Ishikawa (cell line): ENCODE results near the gene HSPBP1.

Experiments
- CEBPB ChIP-seq: IDR thresholded peaks from 2 replicates; pipeline ENCODE4 v1.6.1; 2012
- EP300 ChIP-seq: IDR thresholded peaks from 2 replicates; pipeline ENCODE4 v1.6.1; 2012; ENCODE audit warnings: borderline replicate concordance
- TAF1 ChIP-seq: IDR thresholded peaks from 2 replicates; pipeline ENCODE4 v1.6.1; 2012; ENCODE audit warnings: low read depth, mild to moderate bottlenecking
- TF ChIP-seq, protein P1 (sequence below): IDR thresholded peaks from 2 replicates; pipeline ENCODE4 v1.6.1; 2012; ENCODE audit warnings: low read depth, mild to moderate bottlenecking
- TF ChIP-seq, protein P2 (sequence below): IDR thresholded peaks from 2 replicates; pipeline ENCODE4 v1.6.1; 2012

DNA sequence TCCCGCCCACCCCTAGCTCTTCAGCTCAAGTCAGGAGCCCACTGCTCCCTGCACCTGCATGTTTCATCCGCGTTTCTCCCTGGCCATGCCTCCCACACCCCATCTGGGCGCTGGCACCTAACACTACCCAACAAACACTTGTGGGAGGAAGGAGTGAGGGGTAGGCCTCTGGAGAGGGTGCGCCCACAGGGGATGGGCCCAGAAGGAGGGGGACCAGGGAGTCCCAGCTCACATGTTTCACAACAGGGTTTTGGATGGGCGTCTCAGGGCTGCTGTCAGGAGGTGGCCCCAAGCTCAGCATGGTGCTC is 39.2 kb downstream of the HSPBP1 start:
- TF ChIP-seq, protein P1, sequence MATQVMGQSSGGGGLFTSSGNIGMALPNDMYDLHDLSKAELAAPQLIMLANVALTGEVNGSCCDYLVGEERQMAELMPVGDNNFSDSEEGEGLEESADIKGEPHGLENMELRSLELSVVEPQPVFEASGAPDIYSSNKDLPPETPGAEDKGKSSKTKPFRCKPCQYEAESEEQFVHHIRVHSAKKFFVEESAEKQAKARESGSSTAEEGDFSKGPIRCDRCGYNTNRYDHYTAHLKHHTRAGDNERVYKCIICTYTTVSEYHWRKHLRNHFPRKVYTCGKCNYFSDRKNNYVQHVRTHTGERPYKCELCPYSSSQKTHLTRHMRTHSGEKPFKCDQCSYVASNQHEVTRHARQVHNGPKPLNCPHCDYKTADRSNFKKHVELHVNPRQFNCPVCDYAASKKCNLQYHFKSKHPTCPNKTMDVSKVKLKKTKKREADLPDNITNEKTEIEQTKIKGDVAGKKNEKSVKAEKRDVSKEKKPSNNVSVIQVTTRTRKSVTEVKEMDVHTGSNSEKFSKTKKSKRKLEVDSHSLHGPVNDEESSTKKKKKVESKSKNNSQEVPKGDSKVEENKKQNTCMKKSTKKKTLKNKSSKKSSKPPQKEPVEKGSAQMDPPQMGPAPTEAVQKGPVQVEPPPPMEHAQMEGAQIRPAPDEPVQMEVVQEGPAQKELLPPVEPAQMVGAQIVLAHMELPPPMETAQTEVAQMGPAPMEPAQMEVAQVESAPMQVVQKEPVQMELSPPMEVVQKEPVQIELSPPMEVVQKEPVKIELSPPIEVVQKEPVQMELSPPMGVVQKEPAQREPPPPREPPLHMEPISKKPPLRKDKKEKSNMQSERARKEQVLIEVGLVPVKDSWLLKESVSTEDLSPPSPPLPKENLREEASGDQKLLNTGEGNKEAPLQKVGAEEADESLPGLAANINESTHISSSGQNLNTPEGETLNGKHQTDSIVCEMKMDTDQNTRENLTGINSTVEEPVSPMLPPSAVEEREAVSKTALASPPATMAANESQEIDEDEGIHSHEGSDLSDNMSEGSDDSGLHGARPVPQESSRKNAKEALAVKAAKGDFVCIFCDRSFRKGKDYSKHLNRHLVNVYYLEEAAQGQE: no peak
- TF ChIP-seq CEBPB (no peak), EP300 (no peak), TAF1 (no peak)
- TF ChIP-seq, protein P2, sequence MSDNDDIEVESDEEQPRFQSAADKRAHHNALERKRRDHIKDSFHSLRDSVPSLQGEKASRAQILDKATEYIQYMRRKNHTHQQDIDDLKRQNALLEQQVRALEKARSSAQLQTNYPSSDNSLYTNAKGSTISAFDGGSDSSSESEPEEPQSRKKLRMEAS: no peak
